ENCODE measurements around the gene PDC. TPM values are rescaled to one million over a fixed set of nuclear protein-coding genes. Genes with fewer than 3 reads are reported as not detected.

The PDC gene
- total RNA-seq, 2 experiments from 2014 or later: not detected

DNA sequence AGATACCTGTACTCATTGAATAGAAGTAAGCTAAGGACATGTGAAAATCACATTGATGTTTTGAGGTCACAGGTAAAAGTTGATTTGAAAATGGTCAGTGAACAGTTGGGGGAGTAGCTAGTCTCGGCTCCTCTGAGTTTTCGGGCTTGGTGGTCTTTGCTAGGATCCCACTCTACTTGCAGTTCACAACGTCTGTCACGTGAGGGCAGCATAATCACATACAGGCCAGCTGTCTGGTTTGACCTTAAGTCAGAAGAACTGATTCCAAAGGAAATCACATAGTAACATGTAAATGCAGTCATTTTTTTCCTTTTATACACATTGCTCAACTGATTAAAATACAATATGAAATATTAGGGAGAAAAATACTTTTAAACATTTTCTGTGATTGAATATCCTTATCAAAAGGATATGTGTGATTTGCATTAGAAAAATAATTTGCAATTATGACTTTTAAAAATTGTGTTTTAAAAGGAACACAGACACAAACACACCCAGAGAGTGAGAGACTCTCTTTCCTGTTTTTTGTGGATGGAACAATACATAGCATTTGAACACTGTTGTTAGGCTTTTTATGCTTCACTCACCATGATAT is 21.8 kb upstream of the PDC start:
- ATAC-seq (ENCODE audit: poor library complexity) (no peak), DNase-seq (peak in 11 of 14 experiments; percentile 1 to 53 (median 4))
- Histone ChIP-seq H3K4me1 (ENCODE audit: insufficient read depth, low read length) (no peaks in the 10 kb centered on the region), H3K9me3 (ENCODE audit: control insufficient read depth in 1 of 2, insufficient read depth in 1 of 2, low read length in 2 of 2) (no peaks in the 10 kb centered on the region), H3K27ac (ENCODE audit: low read depth in 1 of 2, low read length in 2 of 2) (no peak overlapping the region), H3K36me3 (ENCODE audit: insufficient read depth, low read length) (no peaks in the 10 kb centered on the region), H3K4me3 (ENCODE audit: low read length) (no peak overlapping the region), H3K27me3 (ENCODE audit: control insufficient read depth in 1 of 2, insufficient read depth in 2 of 2, low read length in 2 of 2) (no peaks in the 10 kb centered on the region)
- no peaks in the 10 kb centered on the region for H3K27me3 Mint-ChIP-seq
- intact Hi-C loops (cut with DNase I, micrococcal nuclease): loop anchor here in 1 of 2 experiments (2.0 kb wide), 1 partner anchor 504 kb away; no protein-coding TSS in a partner anchor
- no peak overlapping the region for H3K4me3 Mint-ChIP-seq
- CTCF ChIA-PET: no interaction called here
- no peaks in the 10 kb centered on the region for H3K9me3 Mint-ChIP-seq
- POLR2A ChIA-PET: no interaction called here
- no peaks in the 10 kb centered on the region for H3K4me1 Mint-ChIP-seq (ENCODE audit: low read depth)
- H3K36me3 Mint-ChIP-seq (ENCODE audit: low read depth): no peaks in the 10 kb centered on the region
- no peak overlapping the region for H3K27ac Mint-ChIP-seq
- TF ChIP-seq, protein P1, sequence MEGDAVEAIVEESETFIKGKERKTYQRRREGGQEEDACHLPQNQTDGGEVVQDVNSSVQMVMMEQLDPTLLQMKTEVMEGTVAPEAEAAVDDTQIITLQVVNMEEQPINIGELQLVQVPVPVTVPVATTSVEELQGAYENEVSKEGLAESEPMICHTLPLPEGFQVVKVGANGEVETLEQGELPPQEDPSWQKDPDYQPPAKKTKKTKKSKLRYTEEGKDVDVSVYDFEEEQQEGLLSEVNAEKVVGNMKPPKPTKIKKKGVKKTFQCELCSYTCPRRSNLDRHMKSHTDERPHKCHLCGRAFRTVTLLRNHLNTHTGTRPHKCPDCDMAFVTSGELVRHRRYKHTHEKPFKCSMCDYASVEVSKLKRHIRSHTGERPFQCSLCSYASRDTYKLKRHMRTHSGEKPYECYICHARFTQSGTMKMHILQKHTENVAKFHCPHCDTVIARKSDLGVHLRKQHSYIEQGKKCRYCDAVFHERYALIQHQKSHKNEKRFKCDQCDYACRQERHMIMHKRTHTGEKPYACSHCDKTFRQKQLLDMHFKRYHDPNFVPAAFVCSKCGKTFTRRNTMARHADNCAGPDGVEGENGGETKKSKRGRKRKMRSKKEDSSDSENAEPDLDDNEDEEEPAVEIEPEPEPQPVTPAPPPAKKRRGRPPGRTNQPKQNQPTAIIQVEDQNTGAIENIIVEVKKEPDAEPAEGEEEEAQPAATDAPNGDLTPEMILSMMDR (IDR thresholded peaks at IDR 0.05): peak; percentile 71

- no peak overlapping the region for H3K4me3 ChIP-seq (ENCODE audit: low read length)
- DNase-seq (no peak), ATAC-seq (ENCODE audit: poor library complexity) (no peak)
- no peak overlapping the region for H3K27ac Mint-ChIP-seq
- H3K9me3 ChIP-seq (ENCODE audit: control insufficient read depth in 1 of 2, insufficient read depth in 1 of 2, low read length in 2 of 2): no peaks in the 10 kb centered on the region
- no peaks in the 10 kb centered on the region for H3K4me1 Mint-ChIP-seq (ENCODE audit: low read depth)
- H3K36me3 Mint-ChIP-seq (ENCODE audit: low read depth): no peaks in the 10 kb centered on the region
- TF ChIP-seq, protein P1 (IDR thresholded peaks at IDR 0.05): no peak
- intact Hi-C loops (cut with DNase I, micrococcal nuclease): no loop called here
- no peaks in the 10 kb centered on the region for H3K4me1 ChIP-seq (ENCODE audit: insufficient read depth, low read length)
- H3K27me3 ChIP-seq (ENCODE audit: control insufficient read depth in 1 of 2, insufficient read depth in 2 of 2, low read length in 2 of 2): no peaks in the 10 kb centered on the region
- no peak overlapping the region for H3K4me3 Mint-ChIP-seq
- no peaks in the 10 kb centered on the region for H3K36me3 ChIP-seq (ENCODE audit: insufficient read depth, low read length)
- H3K9me3 Mint-ChIP-seq: no peaks in the 10 kb centered on the region
- ChIA-PET CTCF (no interaction called here), POLR2A (no interaction called here)
- no peaks in the 10 kb centered on the region for H3K27me3 Mint-ChIP-seq
- no peak overlapping the region for H3K27ac ChIP-seq (ENCODE audit: low read depth in 1 of 2, low read length in 2 of 2)
These were observed 20.5 kb upstream of the PDC start for GRCh38 chr1:186481303-186481888.

- ATAC-seq (ENCODE audit: poor library complexity): no peak
- Histone ChIP-seq H3K27me3 (ENCODE audit: control insufficient read depth in 1 of 2, insufficient read depth in 2 of 2, low read length in 2 of 2) (no peaks in the 10 kb centered on the region), H3K4me3 (ENCODE audit: low read length) (no peak overlapping the region), H3K9me3 (ENCODE audit: control insufficient read depth in 1 of 2, insufficient read depth in 1 of 2, low read length in 2 of 2) (no peaks in the 10 kb centered on the region), H3K36me3 (ENCODE audit: insufficient read depth, low read length) (no peaks in the 10 kb centered on the region), H3K27ac (ENCODE audit: low read depth in 1 of 2, low read length in 2 of 2) (no peak overlapping the region), H3K4me1 (ENCODE audit: insufficient read depth, low read length) (no peaks in the 10 kb centered on the region)
- intact Hi-C loops (cut with DNase I, micrococcal nuclease): no loop called here
- no peaks in the 10 kb centered on the region for H3K36me3 Mint-ChIP-seq (ENCODE audit: low read depth)
- no peaks in the 10 kb centered on the region for H3K4me1 Mint-ChIP-seq (ENCODE audit: low read depth)
- no peak for DNase-seq
- H3K27me3 Mint-ChIP-seq: no peaks in the 10 kb centered on the region
- no peaks in the 10 kb centered on the region for H3K9me3 Mint-ChIP-seq
- CTCF ChIA-PET: interaction anchor here (1.4 kb wide), 1 partner anchor 18 kb away, joined by 3 read pairs; the partner anchor contains the start of gene PDC
- H3K4me3 Mint-ChIP-seq: no peak overlapping the region
- H3K27ac Mint-ChIP-seq: no peak overlapping the region
- POLR2A ChIA-PET: no interaction called here
- TF ChIP-seq, protein P1 (IDR thresholded peaks at IDR 0.05): no peak
These were observed 18.2 kb upstream of the PDC start for GRCh38 chr1:186479162-186479561.
